OCI-M2 (cell line): Measurements from ENCODE around the gene FBLN7.
"Not testable (repeated sequence)": the region's sequence is repeated elsewhere in the genome, so short reads cannot be mapped to it uniquely, and the experiment has no call there.

Experiments
- DNase-seq: peaks from one replicate; lab custom pipeline; 2025; ENCODE audit not compliant: unreplicated experiment; lab: John Stamatoyannopoulos, UW

Gene FBLN7

GRCh38 chr2:112138159-112139032 lies at the start of gene FBLN7:
TSS of gene FBLN7 (plus strand) at chr2:112138385. CDS start at chr2:112138656, 271 bp downstream.
- DNase-seq = no peak

- DNase-seq = no peak
These were observed 48.8 kb upstream of the FBLN7 start for GRCh38 chr2:112089375-112089774.

GRCh38 chr2:112092286-112093041 lies 45.7 kb upstream of the FBLN7 start:
- DNase-seq = no peak

GRCh38 chr2:112093216-112093615 lies 45.0 kb upstream of the FBLN7 start:
- no peak for DNase-seq

GRCh38 chr2:112095681-112096080 lies 42.5 kb upstream of the FBLN7 start:
- DNase-seq = no peak

GRCh38 chr2:112096098-112096497 lies 42.1 kb upstream of the FBLN7 start:
- no peak for DNase-seq

- DNase-seq = no peak
These were observed 29.9 kb upstream of the FBLN7 start for GRCh38 chr2:112108178-112108832.

GRCh38 chr2:112109278-112109677 lies 28.9 kb upstream of the FBLN7 start:
- no peak for DNase-seq

GRCh38 chr2:112110966-112111365 lies 27.2 kb upstream of the FBLN7 start:
- no peak for DNase-seq

- not testable (repeated sequence) for DNase-seq
These were observed 24.8 kb upstream of the FBLN7 start for GRCh38 chr2:112113354-112113753.

GRCh38 chr2:112118148-112118547 lies 20.0 kb upstream of the FBLN7 start:
- no peak for DNase-seq

- no peak for DNase-seq
These were observed 16.4 kb upstream of the FBLN7 start for GRCh38 chr2:112121682-112122254.

GRCh38 chr2:112129060-112129459 lies 9.1 kb upstream of the FBLN7 start:
- no peak for DNase-seq

GRCh38 chr2:112133344-112133743 lies 4.8 kb upstream of the FBLN7 start:
- no peak for DNase-seq

GRCh38 chr2:112134120-112134519 lies 4.1 kb upstream of the FBLN7 start:
- DNase-seq = no peak

- DNase-seq = no peak
These were observed 2.1 kb upstream of the FBLN7 start for GRCh38 chr2:112136096-112136495.

- DNase-seq = no peak
These were observed 548 bp upstream of the FBLN7 start for GRCh38 chr2:112137516-112138158.

GRCh38 chr2:112139033-112139614 lies 939 bp downstream of the FBLN7 start:
- DNase-seq = not testable (repeated sequence)

- DNase-seq = not testable (repeated sequence)
These were observed 1.5 kb downstream of the FBLN7 start for GRCh38 chr2:112139661-112140204.

GRCh38 chr2:112140205-112140802 lies 2.1 kb downstream of the FBLN7 start:
- no peak for DNase-seq
